DMS153 treated with DMSO at 0.1 percent for 48 hours (cell line): ENCODE results near the gene CHPF.
A peak's percentile ranks its signal among the peaks of the same experiment; 100 is the strongest.

ENCODE experiments used
- DNase-seq: peaks from one replicate; lab custom pipeline; 2025; ENCODE audit not compliant: unreplicated experiment; lab: John Stamatoyannopoulos, UW

CHPF gene

GRCh38 chr2:219533930-219534661, 9.5 kb downstream of the CHPF start:
- no peak for DNase-seq

DNA sequence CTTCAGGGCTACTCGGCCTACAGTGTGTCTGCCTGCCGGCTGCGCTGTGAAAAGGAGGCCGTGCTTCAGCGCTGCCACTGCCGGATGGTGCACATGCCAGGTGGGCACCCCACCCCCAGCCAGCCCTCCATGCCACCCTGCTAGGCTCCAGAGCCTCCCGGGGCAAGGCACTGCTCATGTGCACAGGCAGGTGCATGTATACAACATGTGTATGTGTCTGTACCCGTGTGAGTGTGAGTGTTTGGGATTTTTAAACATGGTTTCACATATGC, 11.3 kb downstream of the CHPF start:
- DNase-seq = no peak

DNA sequence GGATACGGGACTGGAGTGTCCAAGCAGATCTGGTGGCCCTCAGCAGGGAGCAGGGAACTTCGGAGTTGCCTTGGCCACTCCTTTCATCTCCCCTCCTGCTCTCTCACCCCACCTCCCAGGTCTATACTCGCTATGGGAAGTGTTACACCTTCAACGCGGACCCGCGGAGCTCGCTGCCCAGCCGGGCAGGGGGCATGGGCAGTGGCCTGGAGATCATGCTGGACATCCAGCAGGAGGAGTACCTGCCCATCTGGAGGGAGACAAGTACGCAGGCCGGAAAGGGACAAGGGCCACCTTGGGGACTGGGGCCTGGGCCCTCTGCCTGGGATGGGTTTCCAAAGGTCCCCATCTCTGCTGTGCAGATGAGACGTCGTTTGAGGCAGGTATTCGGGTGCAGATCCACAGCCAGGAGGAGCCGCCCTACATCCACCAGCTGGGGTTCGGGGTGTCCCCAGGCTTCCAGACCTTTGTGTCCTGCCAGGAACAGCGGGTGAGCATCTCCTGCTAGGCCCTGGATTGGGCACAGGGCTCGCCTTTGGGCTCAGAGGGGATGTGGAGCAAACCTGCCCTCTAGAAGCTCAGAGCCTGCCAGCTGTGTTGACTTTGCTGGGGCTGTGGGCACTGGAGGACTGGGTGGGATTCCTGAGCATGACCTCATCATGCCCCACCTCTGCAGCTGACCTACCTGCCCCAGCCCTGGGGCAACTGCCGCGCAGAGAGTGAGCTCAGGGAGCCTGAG, 11.8 kb downstream of the CHPF start:
- DNase-seq = no peak

GRCh38 chr2:219530048-219530963, 13.3 kb downstream of the CHPF start:
- peak; percentile 91 for DNase-seq

GRCh38 chr2:219527472-219527871, 16.1 kb downstream of the CHPF start:
- DNase-seq = no peak

DNA sequence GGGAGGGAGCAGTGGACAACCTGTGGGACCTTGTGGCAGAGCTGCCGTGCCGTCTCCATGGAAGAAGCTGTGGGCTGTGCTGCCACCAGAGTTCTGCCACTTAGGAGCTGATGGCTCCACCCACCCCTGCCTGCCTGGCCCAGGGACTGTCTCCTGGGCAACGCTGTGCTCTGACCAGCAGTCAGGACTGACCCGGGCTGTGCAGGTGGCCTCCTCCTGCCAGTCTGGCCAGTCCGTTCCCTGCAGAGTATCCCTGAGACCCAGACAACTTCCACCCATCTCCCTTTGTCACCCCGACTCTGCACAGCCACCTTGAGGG, 16.6 kb downstream of the CHPF start:
- DNase-seq = no peak

GRCh38 chr2:219526320-219527075, 17.1 kb downstream of the CHPF start:
- DNase-seq = no peak

- no peak for DNase-seq
Observed at GRCh38 chr2:219525533-219526232, 17.9 kb downstream of the CHPF start.

GRCh38 chr2:219524817-219525216, 18.8 kb downstream of the CHPF start:
- DNase-seq = no peak

GRCh38 chr2:219523031-219523671, 20.5 kb downstream of the CHPF start:
- no peak for DNase-seq

- no peak for DNase-seq
Observed at GRCh38 chr2:219522111-219523030, 21.2 kb downstream of the CHPF start.

DNA sequence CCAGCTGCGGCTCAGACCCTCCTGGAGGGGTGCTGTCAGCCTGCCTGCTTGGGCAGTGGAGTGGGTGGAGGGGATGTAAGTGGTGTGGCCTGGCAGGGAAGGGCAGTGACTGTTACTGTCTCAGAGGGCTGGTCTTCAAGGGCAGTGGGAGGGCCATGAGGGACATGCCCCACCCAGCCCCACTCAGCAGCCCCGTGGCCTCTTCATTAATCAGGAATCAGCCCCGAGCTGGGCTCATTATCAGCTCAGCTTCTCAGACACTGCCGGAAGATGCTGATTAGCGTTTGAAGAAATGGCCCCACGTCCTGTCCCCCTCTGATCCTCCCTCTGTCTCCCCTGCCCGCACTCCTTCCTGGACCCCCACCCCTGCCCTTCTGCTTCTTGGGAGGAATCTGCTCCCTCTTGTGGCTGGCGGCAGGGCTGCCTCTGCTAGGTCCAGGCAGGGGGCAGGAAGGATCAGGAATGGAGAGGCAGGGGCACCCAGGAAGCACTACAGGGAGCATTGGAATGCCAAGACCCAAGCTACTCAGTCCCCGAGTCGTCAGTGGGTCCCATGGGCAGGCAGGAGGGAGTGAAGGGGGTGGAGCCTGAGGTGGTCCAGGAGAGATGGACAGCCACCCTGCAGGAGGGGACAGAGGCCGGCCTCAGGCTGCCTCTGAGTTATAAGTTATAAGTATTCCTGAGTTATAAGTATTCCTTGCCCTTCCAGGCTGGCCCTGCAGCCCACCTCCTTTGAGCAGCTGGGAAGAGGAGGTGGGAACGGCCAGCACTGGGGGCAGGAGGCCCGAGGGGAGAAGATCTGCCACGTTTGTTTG, 22.3 kb downstream of the CHPF start:
- no peak for DNase-seq

DNA sequence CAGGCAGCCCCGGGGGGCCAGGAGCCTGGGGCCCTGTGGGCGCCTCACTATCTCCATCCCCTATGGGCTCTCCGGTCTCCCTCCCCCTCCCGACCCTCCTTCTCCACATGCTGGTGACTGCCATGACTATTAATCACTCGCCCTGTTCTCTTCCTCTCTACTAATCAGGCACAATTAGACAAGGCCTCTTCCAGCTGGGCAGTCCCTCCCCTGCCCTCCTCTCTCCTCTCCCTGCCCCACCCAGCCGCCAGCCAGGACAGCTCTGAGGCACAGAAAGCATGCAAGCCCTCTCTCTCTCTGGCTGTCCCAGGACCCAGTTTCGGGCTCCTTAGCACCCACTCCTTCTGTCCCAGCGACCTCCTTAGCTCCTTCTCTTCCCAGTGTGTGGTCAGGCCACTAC, 23.5 kb downstream of the CHPF start:
- no peak for DNase-seq

DNA sequence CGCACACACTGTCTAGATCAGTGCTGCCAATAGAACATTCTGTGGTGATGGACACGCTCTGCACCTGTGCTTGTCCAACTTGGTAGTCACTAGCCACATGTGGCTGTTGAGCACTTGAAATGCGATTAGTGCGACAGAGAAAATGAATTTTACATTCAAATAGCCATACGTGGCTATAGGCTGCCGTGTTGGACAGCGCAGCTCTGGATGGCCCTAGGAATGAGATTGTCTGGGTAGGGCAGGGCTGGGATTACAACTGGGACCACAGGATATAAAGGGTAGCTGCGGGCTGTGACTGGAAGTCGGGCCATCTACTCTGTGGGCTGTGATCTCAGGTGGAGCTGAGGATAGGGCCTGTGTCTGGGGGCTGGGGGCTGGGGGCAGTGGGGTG, 24.1 kb downstream of the CHPF start:
- no peak for DNase-seq

GRCh38 chr2:219517954-219518778, 25.4 kb downstream of the CHPF start:
- no peak for DNase-seq

DNA sequence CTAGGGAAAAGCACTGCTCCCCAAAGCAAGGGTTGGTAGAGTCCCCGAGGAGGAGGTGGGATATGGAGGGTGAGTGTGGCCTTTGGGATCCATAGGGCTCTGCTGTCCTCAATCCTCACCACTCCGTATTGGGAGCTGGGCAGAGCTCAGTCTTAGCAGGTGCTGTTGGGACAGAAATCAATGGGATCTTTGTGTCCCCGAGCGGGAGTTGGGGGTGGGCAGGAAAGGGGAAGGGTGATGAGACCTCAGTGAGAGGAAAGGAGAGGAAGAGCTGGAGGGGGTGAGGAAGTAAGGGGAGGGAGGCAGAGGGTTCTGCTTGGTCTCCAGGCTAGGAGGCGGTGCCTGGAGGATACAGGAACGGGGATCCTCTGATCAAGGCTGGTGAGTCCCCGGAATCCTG, 26.7 kb downstream of the CHPF start:
- DNase-seq = no peak

DNA sequence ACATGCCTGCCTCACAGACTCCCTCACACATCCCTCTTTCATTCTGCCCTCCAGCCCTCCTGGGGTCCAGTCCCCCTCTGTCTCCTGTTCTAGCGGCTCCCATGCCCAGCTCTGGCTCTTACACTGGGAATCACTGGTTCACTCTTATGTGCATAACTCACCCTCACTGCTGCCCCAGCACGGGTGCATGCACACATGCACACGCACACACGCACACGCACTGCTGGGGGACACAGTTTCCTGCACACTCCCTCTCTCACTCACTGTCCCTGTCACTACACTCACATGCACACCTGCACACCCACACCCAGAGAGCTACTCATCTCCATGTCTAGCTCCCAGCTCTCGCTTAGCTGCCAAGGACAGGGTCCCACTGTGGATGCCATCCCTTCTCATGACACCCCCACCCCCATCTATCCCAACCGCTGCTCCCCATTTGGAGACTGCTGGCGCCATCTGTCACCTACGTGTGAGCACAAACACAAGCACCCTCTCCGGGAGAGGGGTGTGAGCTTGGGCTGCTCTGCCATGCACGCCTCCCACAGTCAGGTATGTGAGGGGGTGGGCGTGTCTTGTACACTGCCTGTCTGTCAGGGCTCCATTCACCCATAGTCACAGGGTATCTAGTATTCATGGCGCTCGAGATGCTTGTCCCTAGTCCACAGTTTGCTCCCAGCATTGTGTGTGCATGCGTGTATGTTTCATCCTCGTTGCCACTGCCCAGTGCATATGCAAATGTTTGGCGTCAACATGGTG, 27.6 kb downstream of the CHPF start:
- DNase-seq = no peak
